Neural cell (in vitro differentiated cells): ENCODE data around the gene ATP11A. TPM values are rescaled to one million over a fixed set of nuclear protein-coding genes. Genes with fewer than 3 reads are reported as not detected.
A peak's percentile ranks its signal among the peaks of the same experiment; 100 is the strongest.

Source experiments
- H2AFZ ChIP-seq: fragments of 200-600, 300-800 bp; sonication (generic), shearing (Covaris generic); 2 replicates; pipeline ENCODE4 v1.6.0; 2014; ENCODE audit warnings: low read depth, mild to moderate bottlenecking, antibody characterized with exemption, low read length, moderate library complexity
- H3F3A ChIP-seq: fragments of 200-600 bp; shearing (Covaris generic); 2 replicates; pipeline ENCODE4 v1.6.1; 2016; ENCODE audit warnings: mild to moderate bottlenecking, moderate library complexity, mixed read lengths, antibody characterized with exemption, low read length; ENCODE audit not compliant: insufficient read depth, poor library complexity, severe bottlenecking
- H3K27ac ChIP-seq: fragments of 200-600, 300-800 bp; sonication (generic), shearing (Covaris generic); 2 replicates; pipeline ENCODE4 v1.5.1; 2014; ENCODE audit warnings: mild to moderate bottlenecking, low read length, moderate library complexity
- H3K27me3 ChIP-seq: fragments of 300-800, 200-600 bp; sonication (generic), shearing (Covaris generic); 2 replicates; pipeline ENCODE4 v1.6.0; 2014; ENCODE audit warnings: mild to moderate bottlenecking, low read depth, low read length, moderate library complexity; ENCODE audit not compliant: insufficient read depth
- H3K36me3 ChIP-seq: fragments of 300-800, 200-600 bp; sonication (generic), shearing (Covaris generic); 2 replicates; pipeline ENCODE4 v1.5.1; 2014; ENCODE audit warnings: mild to moderate bottlenecking, antibody characterized with exemption, low read length, moderate library complexity; ENCODE audit not compliant: insufficient read depth
- H3K4me2 ChIP-seq: fragments of 300-800, 200-600 bp; sonication (generic), shearing (Covaris generic); 2 replicates; pipeline ENCODE4 v1.6.0; 2014; ENCODE audit warnings: mild to moderate bottlenecking, low read length
- H3K4me3 ChIP-seq: fragments of 300-800, 200-600 bp; sonication (generic), shearing (Covaris generic); 2 replicates; pipeline ENCODE4 v1.5.1; 2014; ENCODE audit warnings: mild to moderate bottlenecking, low read length, moderate library complexity
- H3K79me2 ChIP-seq: fragments of 200-600 bp; shearing (Covaris generic); replicated peaks from 2 replicates; pipeline ENCODE4 v1.6.0; 2014; ENCODE audit warnings: mild to moderate bottlenecking, low read length, moderate library complexity; ENCODE audit not compliant: insufficient read depth
- H3K9ac ChIP-seq: fragments of 300-800, 200-600 bp; sonication (generic), shearing (Covaris generic); 2 replicates; pipeline ENCODE4 v1.6.1; 2016; ENCODE audit warnings: mild to moderate bottlenecking, low read length, mixed read lengths
- H3K9me2 ChIP-seq: fragments of 200-600 bp; shearing (Covaris generic); 2 replicates; pipeline ENCODE4 v1.6.1; 2016; ENCODE audit warnings: mild to moderate bottlenecking, low read length, mixed read lengths; ENCODE audit not compliant: insufficient read depth
- H3K9me3 ChIP-seq: fragments of 200-600, 300-800 bp; sonication (generic), shearing (Covaris generic); 2 replicates; pipeline ENCODE4 v1.6.1; 2016; ENCODE audit warnings: mild to moderate bottlenecking, mixed run types, low read length, moderate library complexity, mixed read lengths
- H4K20me1 ChIP-seq: fragments of 200-600 bp; shearing (Covaris generic); 2 replicates; pipeline ENCODE4 v1.6.1; 2016; ENCODE audit warnings: mild to moderate bottlenecking, mixed run types; ENCODE audit not compliant: insufficient read depth
- EP300 ChIP-seq: fragments of 450-650 bp; conservative IDR thresholded peaks from 2 replicates; pipeline ENCODE4 v1.6.1; 2014; ENCODE audit warnings: antibody characterized with exemption, mild to moderate bottlenecking, moderate library complexity; ENCODE audit not compliant: poor library complexity, severe bottlenecking
- EZH2 ChIP-seq: fragments of 200-600, 300-800 bp; shearing (Covaris generic), sonication (generic); IDR thresholded peaks from 2 replicates; pipeline ENCODE4 v1.6.1; 2014; ENCODE audit warnings: antibody characterized with exemption, low read length, borderline replicate concordance, mild to moderate bottlenecking; ENCODE audit not compliant: insufficient read depth, poor library complexity, severe bottlenecking
- MXI1 ChIP-seq: fragments of 450-650 bp; conservative IDR thresholded peaks from 2 replicates; pipeline ENCODE4 v1.6.1; 2014; ENCODE audit warnings: antibody characterized with exemption, mild to moderate bottlenecking; ENCODE audit not compliant: poor library complexity, severe bottlenecking
- POLR2AphosphoS5 ChIP-seq: IDR thresholded peaks from 2 replicates; pipeline ENCODE4 v1.6.1; 2012
- RAD21 ChIP-seq: fragments of 450-650 bp; conservative IDR thresholded peaks from 2 replicates; pipeline ENCODE4 v1.6.1; 2014; ENCODE audit warnings: antibody characterized with exemption, mild to moderate bottlenecking, moderate library complexity
- SMC3 ChIP-seq: fragments of 450-650 bp; conservative IDR thresholded peaks from 2 replicates; pipeline ENCODE4 v1.6.1; 2014; ENCODE audit warnings: antibody characterized with exemption, mild to moderate bottlenecking, moderate library complexity; ENCODE audit not compliant: poor library complexity
- TAF1 ChIP-seq: IDR thresholded peaks from 2 replicates; pipeline ENCODE4 v1.6.1; 2012; ENCODE audit warnings: low read depth
- polyA plus RNA-seq: library from polyadenylated mRNA; depleted of rRNA; stranded (reverse); fragments of >200 nt; gene quantifications from 2 replicates; pipeline ENCODE4 v1.2.3, GENCODE V29; 2014
- TF ChIP-seq, protein P1 (sequence below): IDR thresholded peaks from 2 replicates; pipeline ENCODE4 v1.6.1; 2012; ENCODE audit warnings: borderline replicate concordance
- TF ChIP-seq, protein P2 (sequence below): fragments of 450-650 bp; IDR thresholded peaks from 2 replicates; pipeline ENCODE4 v1.5.1; 2014; ENCODE audit warnings: antibody characterized with exemption, mild to moderate bottlenecking, moderate library complexity; ENCODE audit not compliant: poor library complexity, severe bottlenecking

The ATP11A gene
- polyA plus RNA-seq, 1 donor from 2014 or later = 3.0 TPM

DNA sequence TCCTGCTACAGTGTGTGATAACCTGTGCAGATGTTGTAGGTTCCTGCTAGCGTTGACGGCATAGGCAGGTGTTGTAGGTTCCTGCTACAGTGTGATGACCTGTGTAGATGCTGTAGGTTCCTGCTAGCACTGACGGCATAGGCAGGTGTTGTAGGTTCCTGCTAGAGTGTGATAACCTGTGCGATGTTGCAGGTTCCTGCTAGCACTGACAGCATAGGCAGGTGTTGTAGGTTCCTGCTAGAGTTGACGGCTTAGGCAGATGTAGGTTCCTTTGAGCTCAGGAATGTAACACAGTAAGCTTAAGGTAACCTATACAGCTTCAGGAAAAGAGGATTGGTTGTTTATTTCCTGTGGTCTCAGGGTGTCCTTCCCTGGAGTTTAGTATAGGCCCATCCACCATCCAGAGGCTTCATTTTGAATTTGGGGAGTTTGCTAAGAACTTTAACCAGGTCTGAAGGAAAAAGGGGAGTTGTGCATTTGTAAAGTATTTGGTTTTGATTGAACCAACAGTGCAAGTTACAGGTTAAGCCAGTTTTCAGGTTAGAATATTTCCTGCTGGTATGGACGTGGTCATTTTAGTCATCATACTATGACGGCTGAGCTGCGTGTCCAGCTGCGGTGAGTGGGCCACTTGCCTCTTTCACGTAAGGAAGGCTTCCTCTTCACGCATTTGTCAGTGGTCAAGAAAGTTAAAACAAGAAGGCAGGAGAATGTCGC is 53.8 kb downstream of the ATP11A start:
- Histone ChIP-seq H3K9me3 (no peaks in the 10 kb centered on the region), H3K27ac (no peak overlapping the region), H3K36me3 (no peaks in the 10 kb centered on the region), H3K79me2 (no peaks in the 10 kb centered on the region), H3K9ac (no peak overlapping the region), H3K27me3 (no peaks in the 10 kb centered on the region), H4K20me1 (no peaks in the 10 kb centered on the region), H3F3A (no peaks in the 10 kb centered on the region), H2AFZ (no peak overlapping the region), H3K9me2 (no peaks in the 10 kb centered on the region), H3K4me2 (no peak overlapping the region), H3K4me3 (no peak overlapping the region)
- TF ChIP-seq MXI1 (no peak), POLR2AphosphoS5 (no peak), EZH2 (no peak), TAF1 (no peak)
- TF ChIP-seq, protein P1, sequence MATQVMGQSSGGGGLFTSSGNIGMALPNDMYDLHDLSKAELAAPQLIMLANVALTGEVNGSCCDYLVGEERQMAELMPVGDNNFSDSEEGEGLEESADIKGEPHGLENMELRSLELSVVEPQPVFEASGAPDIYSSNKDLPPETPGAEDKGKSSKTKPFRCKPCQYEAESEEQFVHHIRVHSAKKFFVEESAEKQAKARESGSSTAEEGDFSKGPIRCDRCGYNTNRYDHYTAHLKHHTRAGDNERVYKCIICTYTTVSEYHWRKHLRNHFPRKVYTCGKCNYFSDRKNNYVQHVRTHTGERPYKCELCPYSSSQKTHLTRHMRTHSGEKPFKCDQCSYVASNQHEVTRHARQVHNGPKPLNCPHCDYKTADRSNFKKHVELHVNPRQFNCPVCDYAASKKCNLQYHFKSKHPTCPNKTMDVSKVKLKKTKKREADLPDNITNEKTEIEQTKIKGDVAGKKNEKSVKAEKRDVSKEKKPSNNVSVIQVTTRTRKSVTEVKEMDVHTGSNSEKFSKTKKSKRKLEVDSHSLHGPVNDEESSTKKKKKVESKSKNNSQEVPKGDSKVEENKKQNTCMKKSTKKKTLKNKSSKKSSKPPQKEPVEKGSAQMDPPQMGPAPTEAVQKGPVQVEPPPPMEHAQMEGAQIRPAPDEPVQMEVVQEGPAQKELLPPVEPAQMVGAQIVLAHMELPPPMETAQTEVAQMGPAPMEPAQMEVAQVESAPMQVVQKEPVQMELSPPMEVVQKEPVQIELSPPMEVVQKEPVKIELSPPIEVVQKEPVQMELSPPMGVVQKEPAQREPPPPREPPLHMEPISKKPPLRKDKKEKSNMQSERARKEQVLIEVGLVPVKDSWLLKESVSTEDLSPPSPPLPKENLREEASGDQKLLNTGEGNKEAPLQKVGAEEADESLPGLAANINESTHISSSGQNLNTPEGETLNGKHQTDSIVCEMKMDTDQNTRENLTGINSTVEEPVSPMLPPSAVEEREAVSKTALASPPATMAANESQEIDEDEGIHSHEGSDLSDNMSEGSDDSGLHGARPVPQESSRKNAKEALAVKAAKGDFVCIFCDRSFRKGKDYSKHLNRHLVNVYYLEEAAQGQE = no peak

DNA sequence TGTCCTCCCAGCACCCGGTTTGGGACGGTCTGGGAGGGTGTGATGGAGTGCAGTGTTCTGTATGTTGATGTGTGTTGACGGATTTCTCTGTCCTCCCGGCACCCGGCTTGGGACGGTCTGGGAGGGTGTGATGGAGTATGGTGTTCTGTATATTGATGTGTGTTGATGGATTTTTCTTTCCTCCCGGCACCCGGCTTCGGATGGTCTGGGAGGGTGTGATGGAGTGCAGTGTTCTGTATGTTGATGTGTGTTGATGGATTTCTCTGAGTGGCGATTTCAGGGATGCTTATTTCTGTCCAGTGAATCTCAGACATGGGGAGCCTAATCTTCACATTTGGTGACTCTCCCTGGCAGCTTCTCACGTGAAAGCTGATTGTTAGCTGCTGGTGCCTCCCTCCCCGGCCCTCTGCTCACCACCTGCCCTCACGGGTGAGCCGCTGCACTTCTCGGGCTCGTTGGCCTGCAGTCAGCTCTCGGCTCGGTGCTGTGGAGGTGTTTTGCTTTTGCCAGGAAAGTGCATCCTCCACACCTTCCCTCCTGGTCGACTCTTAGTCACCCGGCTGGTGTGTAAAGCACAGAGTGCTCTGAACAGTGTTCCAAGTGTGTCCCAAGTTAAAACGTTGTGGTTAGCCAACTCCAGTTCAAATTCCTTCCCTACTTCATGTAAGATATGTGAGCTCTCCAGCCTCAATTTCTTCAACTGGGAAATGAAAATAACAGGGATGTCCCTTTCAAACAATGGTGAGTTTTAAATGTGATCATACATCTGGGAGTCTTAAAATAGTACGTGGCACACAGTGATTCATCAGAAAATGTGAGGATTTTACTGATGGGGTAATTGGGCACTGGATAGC is 54.6 kb downstream of the ATP11A start:
- Histone ChIP-seq H3K9ac (peak overlapping the region; percentile 16), H3K4me3 (no peak overlapping the region), H3K27ac (no peak overlapping the region)

More for the DNA sequence above, 54.6 kb downstream of the ATP11A start:
- TF ChIP-seq EP300 (no peak), EZH2 (no peak), MXI1 (no peak), RAD21 (no peak), TAF1 (no peak), POLR2AphosphoS5 (no peak), SMC3 (no peak)
- TF ChIP-seq, protein P1 = no peak
- TF ChIP-seq, protein P2, sequence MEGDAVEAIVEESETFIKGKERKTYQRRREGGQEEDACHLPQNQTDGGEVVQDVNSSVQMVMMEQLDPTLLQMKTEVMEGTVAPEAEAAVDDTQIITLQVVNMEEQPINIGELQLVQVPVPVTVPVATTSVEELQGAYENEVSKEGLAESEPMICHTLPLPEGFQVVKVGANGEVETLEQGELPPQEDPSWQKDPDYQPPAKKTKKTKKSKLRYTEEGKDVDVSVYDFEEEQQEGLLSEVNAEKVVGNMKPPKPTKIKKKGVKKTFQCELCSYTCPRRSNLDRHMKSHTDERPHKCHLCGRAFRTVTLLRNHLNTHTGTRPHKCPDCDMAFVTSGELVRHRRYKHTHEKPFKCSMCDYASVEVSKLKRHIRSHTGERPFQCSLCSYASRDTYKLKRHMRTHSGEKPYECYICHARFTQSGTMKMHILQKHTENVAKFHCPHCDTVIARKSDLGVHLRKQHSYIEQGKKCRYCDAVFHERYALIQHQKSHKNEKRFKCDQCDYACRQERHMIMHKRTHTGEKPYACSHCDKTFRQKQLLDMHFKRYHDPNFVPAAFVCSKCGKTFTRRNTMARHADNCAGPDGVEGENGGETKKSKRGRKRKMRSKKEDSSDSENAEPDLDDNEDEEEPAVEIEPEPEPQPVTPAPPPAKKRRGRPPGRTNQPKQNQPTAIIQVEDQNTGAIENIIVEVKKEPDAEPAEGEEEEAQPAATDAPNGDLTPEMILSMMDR = no peak
- Histone ChIP-seq H3K79me2 (no peaks in the 10 kb centered on the region), H3F3A (no peaks in the 10 kb centered on the region), H3K9me3 (peaks cover 3% of the 10 kb centered on the region), H3K9me2 (no peaks in the 10 kb centered on the region), H4K20me1 (no peaks in the 10 kb centered on the region), H3K4me2 (no peak overlapping the region), H3K27me3 (no peaks in the 10 kb centered on the region), H3K36me3 (no peaks in the 10 kb centered on the region), H2AFZ (no peak overlapping the region)
